Erythroblast (primary cell): ENCODE data around the gene KLK1.

ENCODE experiments used
- GATA1 ChIP-seq: IDR thresholded peaks from 2 replicates; pipeline ENCODE4 v1.6.1; 2011; ENCODE audit warnings: low read depth, mild to moderate bottlenecking, control low read depth, low read length, moderate library complexity
- POLR2A ChIP-seq: IDR thresholded peaks from 2 replicates; pipeline ENCODE4 v1.6.1; 2011; ENCODE audit warnings: mild to moderate bottlenecking, low read length

GRCh38 chr19:50859849-50860248, 36.3 kb upstream of the KLK1 start:
- TF ChIP-seq POLR2A (no peak), GATA1 (no peak)
